HS-5 (cell line): ENCODE data around the gene YLPM1.
"Not testable (repeated sequence)": the region's sequence is repeated elsewhere in the genome, so short reads cannot be mapped to it uniquely, and the experiment has no call there.

ENCODE experiments used
- DNase-seq: peaks from one replicate; pipeline ENCODE4 v3.0.0-alpha.2; 2012; ENCODE audit warnings: low read depth

The YLPM1 gene, protein sequence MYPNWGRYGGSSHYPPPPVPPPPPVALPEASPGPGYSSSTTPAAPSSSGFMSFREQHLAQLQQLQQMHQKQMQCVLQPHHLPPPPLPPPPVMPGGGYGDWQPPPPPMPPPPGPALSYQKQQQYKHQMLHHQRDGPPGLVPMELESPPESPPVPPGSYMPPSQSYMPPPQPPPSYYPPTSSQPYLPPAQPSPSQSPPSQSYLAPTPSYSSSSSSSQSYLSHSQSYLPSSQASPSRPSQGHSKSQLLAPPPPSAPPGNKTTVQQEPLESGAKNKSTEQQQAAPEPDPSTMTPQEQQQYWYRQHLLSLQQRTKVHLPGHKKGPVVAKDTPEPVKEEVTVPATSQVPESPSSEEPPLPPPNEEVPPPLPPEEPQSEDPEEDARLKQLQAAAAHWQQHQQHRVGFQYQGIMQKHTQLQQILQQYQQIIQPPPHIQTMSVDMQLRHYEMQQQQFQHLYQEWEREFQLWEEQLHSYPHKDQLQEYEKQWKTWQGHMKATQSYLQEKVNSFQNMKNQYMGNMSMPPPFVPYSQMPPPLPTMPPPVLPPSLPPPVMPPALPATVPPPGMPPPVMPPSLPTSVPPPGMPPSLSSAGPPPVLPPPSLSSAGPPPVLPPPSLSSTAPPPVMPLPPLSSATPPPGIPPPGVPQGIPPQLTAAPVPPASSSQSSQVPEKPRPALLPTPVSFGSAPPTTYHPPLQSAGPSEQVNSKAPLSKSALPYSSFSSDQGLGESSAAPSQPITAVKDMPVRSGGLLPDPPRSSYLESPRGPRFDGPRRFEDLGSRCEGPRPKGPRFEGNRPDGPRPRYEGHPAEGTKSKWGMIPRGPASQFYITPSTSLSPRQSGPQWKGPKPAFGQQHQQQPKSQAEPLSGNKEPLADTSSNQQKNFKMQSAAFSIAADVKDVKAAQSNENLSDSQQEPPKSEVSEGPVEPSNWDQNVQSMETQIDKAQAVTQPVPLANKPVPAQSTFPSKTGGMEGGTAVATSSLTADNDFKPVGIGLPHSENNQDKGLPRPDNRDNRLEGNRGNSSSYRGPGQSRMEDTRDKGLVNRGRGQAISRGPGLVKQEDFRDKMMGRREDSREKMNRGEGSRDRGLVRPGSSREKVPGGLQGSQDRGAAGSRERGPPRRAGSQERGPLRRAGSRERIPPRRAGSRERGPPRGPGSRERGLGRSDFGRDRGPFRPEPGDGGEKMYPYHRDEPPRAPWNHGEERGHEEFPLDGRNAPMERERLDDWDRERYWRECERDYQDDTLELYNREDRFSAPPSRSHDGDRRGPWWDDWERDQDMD (N-terminal part only)

DNA sequence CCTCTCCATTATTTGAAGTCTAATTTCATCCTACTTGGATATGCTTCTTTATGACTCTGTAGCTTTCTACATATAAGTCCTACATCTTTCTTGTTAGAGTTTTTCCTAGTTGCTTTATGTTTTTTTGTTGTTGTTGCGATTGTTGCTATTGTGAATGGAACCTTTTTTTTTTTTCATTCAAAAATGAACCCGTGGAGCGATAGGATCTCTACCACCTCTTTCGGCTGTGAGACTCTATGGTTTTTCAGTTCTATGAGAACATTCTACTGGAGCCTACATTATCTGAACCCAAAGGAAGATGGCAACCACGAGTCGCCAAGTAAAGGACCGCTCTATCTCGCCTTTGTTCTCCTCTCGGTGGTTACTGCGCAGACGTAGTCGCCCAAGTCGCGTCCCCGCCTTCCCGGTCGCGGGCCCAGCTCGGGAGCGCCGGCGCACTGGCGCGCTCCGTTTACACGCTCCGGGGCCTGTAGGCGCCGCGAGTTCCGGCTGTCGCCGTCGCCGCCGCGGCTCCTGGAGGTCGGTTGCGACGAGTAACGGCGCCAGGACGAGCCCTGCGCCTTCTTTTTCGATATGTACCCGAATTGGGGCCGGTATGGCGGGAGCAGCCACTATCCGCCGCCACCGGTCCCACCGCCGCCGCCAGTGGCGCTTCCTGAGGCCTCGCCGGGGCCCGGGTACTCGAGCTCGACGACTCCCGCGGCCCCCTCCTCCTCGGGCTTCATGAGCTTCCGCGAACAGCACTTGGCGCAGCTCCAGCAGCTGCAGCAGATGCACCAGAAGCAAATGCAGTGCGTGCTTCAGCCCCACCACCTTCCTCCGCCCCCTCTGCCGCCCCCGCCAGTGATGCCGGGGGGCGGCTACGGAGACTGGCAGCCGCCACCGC lies at the start of gene YLPM1:
Gene YLPM1, plus strand, starts transcription at position 400 of the 886 bp plus-strand sequence. Its CDS starts 174 bp downstream, at position 574.
- DNase-seq: peak; percentile 86

DNA sequence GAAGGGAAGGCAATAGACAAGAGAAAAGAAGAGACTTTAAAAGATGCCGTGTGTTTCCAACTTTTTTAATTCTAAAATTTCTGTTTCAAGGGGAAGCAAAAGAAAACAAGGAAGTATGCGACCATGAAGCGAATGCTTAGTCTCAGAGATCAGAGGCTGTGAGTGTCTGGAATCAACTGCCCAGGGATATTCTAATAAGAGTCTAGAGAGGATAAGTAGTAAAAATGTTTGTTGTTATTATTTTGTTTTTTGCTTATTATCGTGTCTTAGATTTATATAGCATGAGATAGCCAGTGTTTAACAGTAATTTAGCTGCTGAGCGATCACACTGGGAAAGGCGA lies 49.8 kb upstream of the YLPM1 start:
- DNase-seq: no peak

DNA sequence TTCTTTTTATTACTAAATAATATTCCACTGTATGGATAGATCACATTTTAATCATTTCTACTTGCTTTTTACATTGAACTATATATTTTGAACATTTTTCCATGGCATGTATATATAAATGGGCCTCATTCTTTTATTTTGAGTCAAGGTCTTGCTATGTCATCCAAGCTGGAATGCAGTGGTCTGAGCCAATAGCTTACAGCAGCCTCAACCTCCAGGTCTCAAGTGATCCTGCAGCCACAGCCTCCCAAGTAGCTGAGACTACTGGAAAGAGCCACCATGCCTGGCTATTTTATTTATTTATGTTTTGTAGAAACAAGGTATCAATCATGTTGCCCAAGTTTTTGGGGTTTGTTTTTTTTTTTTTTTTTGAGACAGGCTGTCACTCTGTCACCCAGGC lies 42.6 kb upstream of the YLPM1 start:
- DNase-seq: no peak

DNA sequence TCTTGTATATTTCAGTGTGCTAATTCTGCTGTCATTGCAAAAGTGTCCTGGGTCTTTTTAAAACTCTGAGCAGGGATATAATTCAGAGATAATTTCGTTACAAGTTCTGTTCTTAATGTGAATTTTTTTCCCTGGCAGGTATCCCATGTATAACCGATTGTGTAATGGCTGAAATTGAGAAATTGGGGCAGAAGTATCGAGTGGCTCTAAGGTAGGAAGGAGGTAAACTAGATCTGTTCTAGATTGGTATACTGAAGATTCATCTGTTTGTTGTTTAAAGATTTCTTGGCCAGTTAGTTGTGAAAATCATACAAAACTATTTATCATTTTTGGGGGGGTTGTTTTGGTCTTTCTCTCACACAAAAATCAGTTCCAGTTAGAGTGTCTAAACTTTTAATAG lies 40.0 kb upstream of the YLPM1 start:
- no peak for DNase-seq

DNA sequence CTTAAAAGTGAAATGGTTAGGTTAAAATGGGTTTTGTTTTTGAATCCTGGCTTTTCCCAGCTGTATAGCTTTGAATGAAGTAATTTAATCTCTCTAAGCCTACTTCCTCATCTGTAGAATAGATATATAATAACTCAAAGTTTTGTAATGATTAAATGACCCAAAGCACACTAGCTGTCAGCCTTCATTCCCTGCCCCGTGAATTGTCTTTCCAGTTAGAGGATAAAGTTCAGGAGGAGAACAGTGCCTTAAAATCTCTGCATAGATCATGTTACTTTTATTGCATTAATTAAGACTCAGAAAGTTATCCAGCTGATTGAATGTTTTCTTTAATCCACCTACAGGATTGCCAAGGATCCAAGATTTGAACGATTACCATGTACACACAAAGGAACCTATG lies 30.7 kb upstream of the YLPM1 start:
- DNase-seq: no peak

DNA sequence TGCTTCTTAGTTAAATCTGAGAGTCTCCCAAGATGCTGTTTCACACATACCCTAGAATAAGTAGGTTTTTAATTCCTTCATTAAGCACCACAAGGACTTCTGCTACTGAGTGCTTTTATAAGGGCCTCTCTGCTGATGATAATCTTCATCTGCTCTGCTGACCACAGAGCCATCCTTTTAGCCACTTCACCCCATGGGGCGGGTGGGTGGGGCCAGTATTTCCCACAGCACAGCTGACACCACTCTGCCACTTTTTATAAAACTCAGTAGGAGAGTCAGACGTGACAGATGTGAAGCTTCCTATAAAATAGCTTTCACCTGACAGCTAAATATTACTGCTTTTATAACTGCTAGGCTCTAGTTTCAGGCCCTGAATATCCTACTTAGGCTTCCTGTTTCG lies 29.9 kb upstream of the YLPM1 start:
- no peak for DNase-seq

DNA sequence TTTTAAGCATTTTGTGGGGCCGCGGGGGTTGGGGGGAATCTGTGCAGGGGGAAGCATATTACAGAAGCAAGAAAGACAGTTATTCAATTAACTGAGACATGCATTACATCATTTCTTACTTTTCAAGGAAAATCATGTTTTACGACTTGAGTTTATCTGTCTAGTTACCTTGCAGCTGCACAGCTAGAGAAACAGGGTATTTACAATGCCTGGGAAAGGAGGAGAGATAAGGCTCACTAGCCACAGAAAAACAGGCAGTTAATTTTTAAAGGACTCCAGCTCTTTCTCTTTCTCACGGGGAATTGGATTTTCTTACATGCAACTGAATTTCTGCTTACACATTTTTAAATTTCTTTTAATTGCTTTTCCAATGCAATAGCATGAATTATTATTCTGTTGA lies 28.0 kb upstream of the YLPM1 start:
- DNase-seq: no peak

DNA sequence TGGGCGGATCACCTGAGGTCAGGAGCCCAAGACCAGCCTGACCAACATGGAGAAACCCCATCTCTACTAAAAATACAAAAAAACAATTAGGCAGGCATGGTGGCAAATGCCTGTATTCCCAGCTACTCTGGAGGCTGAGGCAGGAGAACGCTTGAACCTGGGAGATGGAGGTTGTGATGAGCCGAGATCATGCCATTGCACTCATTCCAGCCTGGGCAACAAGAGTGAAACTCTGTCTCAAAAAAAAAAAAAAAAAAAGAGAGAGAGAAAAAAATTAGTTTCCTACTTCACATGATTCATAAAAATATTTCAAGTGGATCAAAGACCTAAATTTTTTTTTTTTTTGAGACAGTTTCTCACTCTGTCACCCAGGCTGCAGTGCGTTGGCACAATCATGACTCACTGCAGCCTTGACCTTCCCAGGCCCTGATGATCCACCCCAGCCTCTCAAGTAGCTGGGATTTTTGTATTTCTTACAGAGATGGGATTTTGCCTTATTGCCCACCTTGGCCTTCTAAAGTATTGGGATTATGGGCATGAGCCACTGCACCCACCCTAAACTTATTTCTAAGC lies 25.3 kb upstream of the YLPM1 start:
- peak; percentile 69 for DNase-seq

DNA sequence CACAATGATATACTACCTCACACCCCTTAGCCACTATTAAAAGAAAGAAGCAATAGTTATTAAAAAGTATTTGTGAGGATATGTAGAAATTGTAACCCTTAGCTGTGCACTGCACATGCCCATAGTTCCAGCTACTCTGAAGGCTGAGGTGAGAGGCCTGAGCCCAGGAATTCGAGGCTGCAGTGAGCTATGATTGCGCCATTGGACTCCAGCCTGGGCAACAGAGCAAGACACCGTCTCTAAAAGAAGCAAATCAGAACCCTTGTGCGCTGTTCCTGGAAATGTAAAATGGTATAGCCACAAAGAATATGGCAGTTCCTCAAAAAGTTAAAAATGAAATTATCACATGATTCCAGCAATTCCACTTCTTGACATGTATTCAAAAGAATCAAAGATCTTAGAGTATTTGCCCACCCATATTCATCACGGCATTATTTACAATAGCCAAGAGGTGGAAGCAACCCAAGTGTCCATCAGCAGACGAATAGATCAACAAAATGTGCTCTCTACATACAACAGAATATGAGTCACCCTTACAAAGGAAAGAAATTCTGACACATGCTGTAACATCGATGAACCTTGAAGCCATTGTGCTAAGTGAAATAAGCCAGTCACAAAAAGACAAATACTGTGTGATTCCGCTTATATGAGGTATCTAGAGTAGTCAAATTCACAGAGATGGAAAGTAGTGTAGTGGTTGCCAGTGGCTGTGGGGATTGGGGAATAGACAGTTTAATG lies 23.7 kb upstream of the YLPM1 start:
- no peak for DNase-seq

DNA sequence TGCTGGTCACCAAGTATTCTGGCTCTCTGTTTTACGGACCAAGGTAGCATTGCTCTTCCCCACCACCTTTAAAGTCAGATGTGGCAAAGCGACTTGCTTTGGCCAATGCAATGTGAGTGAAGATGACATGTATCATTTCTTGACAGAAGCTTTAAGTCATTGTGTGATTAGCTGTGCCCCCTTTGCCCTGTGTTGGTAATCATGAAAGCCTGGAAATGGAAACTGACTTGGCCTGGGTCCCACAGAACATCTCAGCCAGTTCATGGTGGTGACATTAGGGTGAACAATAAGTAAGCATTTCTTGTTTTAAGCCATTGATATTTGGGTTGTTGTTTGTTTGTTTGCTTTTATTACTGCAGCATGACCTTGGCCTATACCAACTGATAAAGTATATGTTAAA lies 15.9 kb upstream of the YLPM1 start:
- DNase-seq: no peak

DNA sequence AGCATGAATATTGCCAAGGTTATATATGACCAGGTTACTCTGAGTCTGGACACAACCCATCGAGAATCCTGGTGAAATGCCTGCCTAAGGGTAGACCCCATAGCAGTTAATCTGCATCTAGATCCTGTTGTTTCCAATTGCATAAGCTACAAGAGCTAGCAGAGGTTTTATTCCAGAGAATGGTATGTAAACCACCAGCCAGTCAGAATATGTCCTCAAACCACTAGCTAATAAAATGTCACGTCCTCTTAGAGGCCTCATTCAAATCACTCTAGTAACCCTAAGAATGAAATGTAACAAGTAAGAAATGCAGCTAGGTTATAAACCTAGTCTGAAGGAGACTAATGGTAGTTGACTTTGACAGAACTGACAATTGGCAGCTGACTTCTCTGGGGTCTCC lies 9.0 kb upstream of the YLPM1 start:
- DNase-seq: no peak

DNA sequence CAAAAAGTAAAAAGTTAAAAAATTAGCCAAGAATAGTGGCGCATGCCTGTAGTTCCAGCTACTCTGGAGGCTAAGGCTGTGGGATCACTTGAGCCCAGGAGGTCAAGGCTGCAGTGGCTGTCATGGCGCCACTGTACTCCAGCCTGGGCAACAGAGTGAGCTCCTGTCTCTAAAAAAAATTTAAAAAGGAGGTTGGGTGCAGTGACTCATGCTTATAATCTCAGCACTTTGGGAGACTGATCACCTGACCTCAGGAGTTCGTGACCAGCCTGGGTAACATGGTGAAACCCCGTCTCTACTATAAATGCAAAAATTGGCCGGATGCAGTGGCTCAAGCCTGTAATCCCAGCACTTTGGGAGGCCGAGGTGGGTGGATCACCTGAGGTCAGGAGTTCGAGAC lies 8.2 kb upstream of the YLPM1 start:
- DNase-seq: no peak

DNA sequence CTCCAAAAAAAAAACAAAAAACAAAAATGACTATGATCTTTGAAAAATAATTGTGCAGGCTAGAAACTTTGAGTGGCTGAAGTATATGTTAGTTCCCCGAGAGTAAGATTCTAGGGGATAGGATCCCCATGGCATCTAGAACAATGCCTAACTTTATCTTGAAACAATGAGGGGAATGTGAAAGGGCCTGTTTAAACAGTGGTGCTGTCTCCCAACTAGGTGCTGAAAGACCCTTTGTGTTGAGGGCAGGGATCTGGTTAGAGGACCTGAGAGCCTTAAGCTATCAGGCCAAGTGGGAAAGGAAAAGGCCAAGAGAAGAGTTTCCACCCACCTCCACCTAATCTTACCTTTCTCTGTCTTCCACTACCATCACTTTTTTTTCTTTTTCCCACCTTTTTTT lies 6.8 kb upstream of the YLPM1 start:
- DNase-seq: no peak

DNA sequence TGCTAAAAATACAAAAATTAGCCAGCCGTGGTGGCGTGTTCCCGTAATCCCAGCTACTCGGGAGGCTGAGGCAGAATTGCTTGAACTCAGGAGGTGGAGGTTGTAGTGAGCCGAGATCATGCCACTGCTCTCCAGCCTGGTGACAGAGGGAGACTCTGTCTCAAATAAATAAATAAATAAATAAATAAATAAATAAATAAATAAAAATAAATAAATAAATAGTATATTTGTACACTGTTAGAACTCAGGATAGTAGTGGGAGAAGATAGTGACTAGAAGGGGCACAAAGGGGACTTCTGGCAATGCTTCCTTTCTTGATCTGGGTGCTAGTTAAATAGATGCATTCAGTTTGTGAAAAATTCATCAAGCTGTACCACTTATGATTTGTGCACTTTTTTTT lies 4.6 kb upstream of the YLPM1 start:
- not testable (repeated sequence) for DNase-seq

DNA sequence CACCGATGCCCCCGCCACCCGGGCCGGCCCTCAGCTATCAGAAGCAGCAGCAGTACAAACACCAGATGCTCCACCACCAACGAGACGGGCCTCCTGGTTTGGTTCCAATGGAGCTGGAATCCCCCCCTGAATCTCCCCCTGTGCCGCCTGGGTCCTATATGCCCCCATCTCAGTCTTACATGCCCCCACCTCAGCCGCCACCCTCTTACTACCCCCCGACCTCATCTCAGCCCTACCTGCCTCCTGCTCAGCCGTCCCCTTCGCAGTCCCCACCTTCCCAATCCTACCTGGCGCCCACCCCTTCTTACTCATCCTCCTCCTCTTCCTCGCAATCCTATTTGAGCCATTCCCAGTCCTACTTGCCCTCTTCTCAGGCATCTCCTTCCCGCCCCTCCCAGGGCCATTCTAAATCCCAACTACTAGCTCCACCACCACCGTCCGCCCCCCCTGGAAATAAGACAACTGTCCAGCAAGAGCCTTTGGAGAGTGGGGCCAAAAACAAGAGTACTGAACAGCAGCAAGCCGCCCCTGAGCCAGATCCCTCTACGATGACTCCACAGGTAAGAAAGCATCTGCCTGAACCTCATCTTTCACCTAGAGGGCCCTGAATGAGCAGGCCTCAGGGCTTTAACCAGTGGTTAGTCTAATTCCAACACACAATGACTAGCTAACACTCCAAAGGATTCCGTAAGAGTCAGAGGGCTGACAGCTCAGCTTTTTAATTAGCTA lies 851 bp downstream of the YLPM1 start:
- no peak for DNase-seq

DNA sequence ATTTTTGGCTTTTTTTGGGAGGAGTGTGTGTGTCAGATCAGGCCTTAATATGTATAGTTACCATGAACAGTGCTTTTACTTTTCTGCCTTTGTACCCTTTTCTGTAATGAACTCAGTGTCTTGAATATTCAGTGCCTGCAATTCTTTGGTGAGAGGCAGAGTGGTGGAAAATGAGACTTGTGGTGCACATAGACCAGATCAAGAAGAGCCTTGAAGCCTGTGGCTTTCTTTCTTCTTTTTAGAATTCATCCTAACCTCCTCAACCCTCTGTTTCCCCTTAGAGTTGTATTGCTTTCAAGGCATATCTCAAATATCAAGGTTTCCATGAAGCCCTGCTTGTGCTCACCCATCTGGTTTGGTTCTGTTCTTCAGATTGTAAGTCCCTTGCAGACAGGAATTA lies 2.6 kb downstream of the YLPM1 start:
- no peak for DNase-seq

DNA sequence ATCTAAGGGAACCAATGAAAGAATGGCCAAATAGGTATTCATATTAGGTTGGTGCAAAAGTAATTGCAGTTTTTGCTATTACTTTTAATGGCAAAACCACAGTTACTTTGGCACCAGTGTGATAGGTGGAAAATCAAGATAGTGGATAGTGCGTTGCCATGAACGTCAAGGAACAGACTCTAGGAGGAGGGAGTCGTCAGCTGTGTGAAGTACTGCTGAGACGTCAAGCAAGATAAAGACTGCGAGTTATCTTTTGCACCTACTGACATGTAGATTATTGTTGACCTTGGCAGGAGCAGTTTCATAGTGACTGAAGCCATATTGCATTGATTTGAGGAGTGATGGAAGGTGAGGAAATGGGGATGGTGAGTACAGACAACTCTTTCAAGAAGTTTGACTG lies 8.3 kb downstream of the YLPM1 start:
- no peak for DNase-seq

DNA sequence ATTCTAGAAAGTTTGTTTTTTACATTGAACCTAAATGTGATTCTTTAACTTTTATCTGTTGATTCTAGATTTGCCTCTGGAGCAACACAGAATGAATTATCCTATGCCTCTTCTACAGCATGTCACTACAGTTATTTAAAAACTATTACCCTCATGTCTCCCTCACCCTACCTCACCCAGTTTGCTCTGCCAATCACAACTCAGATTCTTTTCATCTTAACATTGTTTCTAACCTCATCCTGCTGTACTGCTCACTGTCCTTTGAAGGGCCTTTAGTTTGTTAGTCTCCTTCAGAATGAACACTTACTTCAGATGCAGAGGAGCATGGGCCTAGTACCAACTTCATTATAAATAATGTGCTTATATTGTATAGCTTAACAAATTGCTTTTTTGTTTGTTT lies 21.5 kb downstream of the YLPM1 start:
- no peak for DNase-seq

DNA sequence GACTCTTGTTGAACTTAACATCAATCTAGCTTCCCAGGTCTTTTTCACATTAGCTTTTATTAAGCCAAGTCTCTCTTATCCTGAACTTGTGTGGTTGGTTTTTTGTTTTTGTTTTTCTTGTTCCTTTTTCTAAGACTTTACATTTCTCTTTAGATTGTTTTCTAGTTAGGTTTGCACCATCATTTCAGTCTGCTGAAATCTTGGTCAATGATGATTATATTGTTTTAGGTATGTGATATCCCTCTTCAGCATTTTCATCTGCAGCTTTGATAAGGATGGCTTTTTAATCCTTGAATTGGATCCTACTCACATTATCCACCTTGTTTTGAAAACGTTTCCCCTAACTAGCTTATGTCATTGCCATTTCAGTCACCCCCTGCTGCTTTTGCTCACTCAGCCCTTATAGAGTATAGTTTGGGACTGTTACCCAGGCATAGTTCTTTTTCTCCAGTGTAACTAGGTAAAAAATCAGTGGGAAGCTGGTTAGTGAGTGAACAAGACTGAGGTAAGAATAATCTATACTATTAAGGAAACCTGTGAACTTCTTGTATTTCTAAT lies 22.0 kb downstream of the YLPM1 start:
- DNase-seq: no peak
